Progenitor cell of endocrine pancreas (in vitro differentiated cells): ENCODE results near the gene PNPLA1. TPM values are rescaled to one million over a fixed set of nuclear protein-coding genes. Genes with fewer than 3 reads are reported as not detected.

Experiments used
- DNase-seq: peaks from one replicate; pipeline ENCODE4 v3.0.0; 2021; ENCODE audit warnings: low spot score; ENCODE audit not compliant: unreplicated experiment
- H3K27ac Mint-ChIP-seq: 2 replicates; pipeline ENCODE4 v1.8.0; 2021; ENCODE audit warnings: mild to moderate bottlenecking, moderate library complexity, mixed read lengths
- H3K27me3 Mint-ChIP-seq: 2 replicates; pipeline ENCODE4 v1.8.0; 2021; ENCODE audit warnings: mixed read lengths
- H3K36me3 Mint-ChIP-seq: 2 replicates; pipeline ENCODE4 v1.8.0; 2022; ENCODE audit warnings: mixed read lengths; ENCODE audit not compliant: insufficient read depth
- H3K4me1 Mint-ChIP-seq: 2 replicates; pipeline ENCODE4 v1.8.0; 2021; ENCODE audit warnings: low read depth, mixed read lengths
- H3K4me3 Mint-ChIP-seq: 2 replicates; pipeline ENCODE4 v1.8.0; 2021; ENCODE audit warnings: low read depth, mild to moderate bottlenecking, moderate library complexity, mixed read lengths
- H3K9me3 Mint-ChIP-seq: 2 replicates; pipeline ENCODE4 v1.8.0; 2021; ENCODE audit warnings: low read depth, mixed read lengths
- CTCF ChIP-seq: fragments of 200-600 bp; sonication (generic); IDR thresholded peaks from one replicate; pipeline ENCODE4 v1.5.0; 2021; ENCODE audit warnings: antibody characterized with exemption, mild to moderate bottlenecking; ENCODE audit not compliant: unreplicated experiment
- total RNA-seq: library from RNA; stranded (reverse); gene quantifications from 2 replicates; pipeline ENCODE4 v1.2.1, GENCODE V29; 2021

Gene PNPLA1
- total RNA-seq, 1 donor from 2014 or later, result not detected

DNA sequence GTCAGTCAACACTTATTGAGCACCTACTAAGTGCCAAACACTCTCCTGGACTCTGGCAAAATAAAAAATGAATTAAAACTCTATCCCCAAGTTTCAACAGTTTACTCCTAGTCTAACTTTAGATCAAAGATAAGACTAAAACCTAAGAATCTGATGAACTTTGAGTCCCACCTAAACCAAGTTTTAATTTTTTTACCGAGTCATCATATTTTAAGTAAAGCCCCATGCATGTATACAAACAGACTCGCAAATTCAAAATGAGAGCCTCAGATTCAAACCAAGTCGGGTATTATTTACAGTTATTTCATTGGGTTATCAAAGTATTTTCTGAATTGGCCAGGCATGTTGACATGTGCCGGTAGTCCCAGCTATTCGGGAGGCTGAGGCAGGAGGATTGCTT lies 38.7 kb downstream of the PNPLA1 start:
- H3K27ac Mint-ChIP-seq, result no peak overlapping the region
- peaks cover 9% of the 10 kb centered on the region for H3K27me3 Mint-ChIP-seq
- TF ChIP-seq CTCF, result no peak
- H3K36me3 Mint-ChIP-seq, result no peaks in the 10 kb centered on the region
- H3K4me3 Mint-ChIP-seq, result no peak overlapping the region
- no peak for DNase-seq
- no peaks in the 10 kb centered on the region for H3K9me3 Mint-ChIP-seq
- peaks cover 2% of the 10 kb centered on the region for H3K4me1 Mint-ChIP-seq

DNA sequence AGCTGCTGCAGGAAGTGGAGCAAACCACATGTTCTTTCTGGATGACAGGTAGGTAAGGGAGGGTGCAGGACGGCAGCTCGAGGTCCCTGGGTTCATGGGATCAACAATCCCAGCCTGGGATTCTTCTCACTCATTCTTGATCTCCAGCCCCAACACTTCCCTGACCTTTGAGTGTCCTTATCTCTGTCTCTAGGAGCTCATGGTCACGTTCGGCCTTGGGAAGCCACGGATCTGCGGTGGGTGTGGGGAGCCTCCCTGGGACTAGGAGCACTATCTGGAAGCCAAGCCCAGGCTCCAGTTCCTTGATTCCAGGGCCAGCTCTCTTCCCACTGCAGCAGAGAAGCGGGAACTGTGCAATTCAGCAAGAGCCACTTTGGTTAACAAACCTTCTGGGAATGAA lies 39.3 kb downstream of the PNPLA1 start:
- H3K9me3 Mint-ChIP-seq, result no peaks in the 10 kb centered on the region
- no peak for TF ChIP-seq CTCF
- H3K36me3 Mint-ChIP-seq, result no peaks in the 10 kb centered on the region
- peaks cover 4% of the 10 kb centered on the region for H3K4me1 Mint-ChIP-seq
- H3K27ac Mint-ChIP-seq, result no peak overlapping the region
- no peak overlapping the region for H3K4me3 Mint-ChIP-seq
- peaks cover 9% of the 10 kb centered on the region for H3K27me3 Mint-ChIP-seq
- DNase-seq, result no peak

DNA sequence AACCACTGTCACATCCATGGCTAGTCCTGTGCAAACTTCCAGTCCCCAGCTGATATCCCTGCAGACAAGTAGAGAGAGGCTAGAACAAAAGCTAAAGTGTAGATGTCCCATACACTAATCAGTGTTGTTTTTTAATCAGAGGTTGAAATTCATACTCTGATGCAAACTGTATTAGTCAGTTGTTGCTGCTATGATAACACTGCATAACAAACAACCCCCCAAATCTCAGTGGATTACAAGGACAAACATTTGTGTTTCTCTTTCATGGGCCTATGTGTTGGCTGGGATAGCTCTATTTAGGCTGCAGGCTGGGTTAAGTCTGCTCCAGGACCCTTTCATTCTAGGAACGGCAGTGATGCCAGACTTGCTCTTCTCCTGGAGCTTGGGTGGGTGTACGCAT lies 40.0 kb downstream of the PNPLA1 start:
- Mint-ChIP-seq H3K36me3 (no peaks in the 10 kb centered on the region), H3K4me1 (peaks cover 5% of the 10 kb centered on the region), H3K9me3 (no peaks in the 10 kb centered on the region), H3K4me3 (no peak overlapping the region), H3K27me3 (peaks cover 9% of the 10 kb centered on the region), H3K27ac (no peak overlapping the region)
- no peak for DNase-seq
- TF ChIP-seq CTCF, result no peak

DNA sequence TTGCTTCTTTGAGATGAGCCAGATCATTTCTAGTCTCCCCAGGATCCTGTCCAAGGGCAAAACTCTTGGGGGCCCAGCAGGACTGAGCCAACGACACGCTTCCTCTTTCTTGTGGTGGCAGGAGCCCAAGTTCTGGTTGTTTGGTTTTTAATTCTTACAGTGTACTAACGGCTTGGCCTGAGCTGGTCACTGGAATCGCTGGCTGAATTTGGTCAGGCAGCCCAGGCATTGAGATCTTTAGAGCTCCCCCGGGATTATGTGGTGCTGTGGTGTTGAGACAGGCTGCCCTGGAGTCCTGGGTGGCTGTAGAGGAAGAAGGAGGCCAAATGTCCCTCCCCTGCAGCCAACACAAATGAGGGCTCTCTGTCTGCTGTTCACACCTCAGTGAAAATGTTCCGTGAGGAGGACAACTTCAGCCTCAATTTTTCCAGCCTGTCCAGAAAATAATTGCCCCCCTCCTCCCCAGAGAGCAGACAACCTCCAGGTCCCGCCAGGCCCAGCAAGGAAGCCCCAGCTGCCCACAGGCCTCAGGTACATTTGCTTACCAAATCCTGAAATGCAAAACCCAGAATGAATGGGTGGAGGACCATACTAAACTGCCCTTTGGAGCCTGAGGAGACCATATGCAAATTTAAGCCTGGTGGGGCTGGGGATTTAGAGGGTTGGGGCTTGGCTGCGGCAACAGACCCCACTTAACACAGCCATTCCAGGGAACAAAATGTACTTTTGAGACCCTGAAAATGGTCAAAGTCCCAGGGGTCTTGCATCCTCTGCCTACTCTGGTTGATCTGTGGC lies 43.2 kb downstream of the PNPLA1 start:
- Mint-ChIP-seq H3K36me3 (no peaks in the 10 kb centered on the region), H3K4me1 (peaks cover 5% of the 10 kb centered on the region), H3K27me3 (peaks cover 6% of the 10 kb centered on the region), H3K4me3 (no peak overlapping the region), H3K27ac (no peak overlapping the region), H3K9me3 (no peaks in the 10 kb centered on the region)
- DNase-seq, result no peak
- no peak for TF ChIP-seq CTCF

- Mint-ChIP-seq H3K4me3 (no peak overlapping the region), H3K36me3 (no peaks in the 10 kb centered on the region)
Observed at GRCh38 chr6:36313649-36313936, 43.7 kb downstream of the PNPLA1 start.

More at GRCh38 chr6:36313649-36313936, 43.7 kb downstream of the PNPLA1 start:
- H3K9me3 Mint-ChIP-seq, result no peaks in the 10 kb centered on the region
- H3K27me3 Mint-ChIP-seq, result peaks cover 6% of the 10 kb centered on the region
- H3K27ac Mint-ChIP-seq, result no peak overlapping the region
- TF ChIP-seq CTCF, result no peak
- peaks cover 5% of the 10 kb centered on the region for H3K4me1 Mint-ChIP-seq
- no peak for DNase-seq
